Vagina (tissue), 2 donors: ENCODE measurements around the gene EHD1.

Experiments used
- POLR2A ChIP-seq, 2 donors: fragments of 450-650 bp; IDR thresholded peaks; one replicate each; pipeline ENCODE4 v1.6.1; 2017; ENCODE audit warnings: antibody characterized with exemption in 2 of 2, mild to moderate bottlenecking in 2 of 2, moderate library complexity in 2 of 2
- POLR2AphosphoS5 ChIP-seq, 2 donors: sonication (generic); formaldehyde crosslinking; IDR thresholded peaks; one replicate each; pipeline ENCODE4 v1.9.0; 2017; ENCODE audit warnings: antibody characterized with exemption in 2 of 2, mild to moderate bottlenecking in 2 of 2, low read depth in 1 of 2; ENCODE audit not compliant: insufficient read depth in 1 of 2
- TF ChIP-seq, protein P1 (sequence below), 3 experiments: fragments of 450-650 bp in 2 of 3; fragments of 200-600 bp in 1 of 3; sonication (generic) in 1 of 3; IDR thresholded peaks; one replicate each; pipeline ENCODE4 v1.5.1; 2017 to 2019; ENCODE audit warnings: antibody characterized with exemption in 3 of 3, mild to moderate bottlenecking in 2 of 3, moderate library complexity in 2 of 3

DNA sequence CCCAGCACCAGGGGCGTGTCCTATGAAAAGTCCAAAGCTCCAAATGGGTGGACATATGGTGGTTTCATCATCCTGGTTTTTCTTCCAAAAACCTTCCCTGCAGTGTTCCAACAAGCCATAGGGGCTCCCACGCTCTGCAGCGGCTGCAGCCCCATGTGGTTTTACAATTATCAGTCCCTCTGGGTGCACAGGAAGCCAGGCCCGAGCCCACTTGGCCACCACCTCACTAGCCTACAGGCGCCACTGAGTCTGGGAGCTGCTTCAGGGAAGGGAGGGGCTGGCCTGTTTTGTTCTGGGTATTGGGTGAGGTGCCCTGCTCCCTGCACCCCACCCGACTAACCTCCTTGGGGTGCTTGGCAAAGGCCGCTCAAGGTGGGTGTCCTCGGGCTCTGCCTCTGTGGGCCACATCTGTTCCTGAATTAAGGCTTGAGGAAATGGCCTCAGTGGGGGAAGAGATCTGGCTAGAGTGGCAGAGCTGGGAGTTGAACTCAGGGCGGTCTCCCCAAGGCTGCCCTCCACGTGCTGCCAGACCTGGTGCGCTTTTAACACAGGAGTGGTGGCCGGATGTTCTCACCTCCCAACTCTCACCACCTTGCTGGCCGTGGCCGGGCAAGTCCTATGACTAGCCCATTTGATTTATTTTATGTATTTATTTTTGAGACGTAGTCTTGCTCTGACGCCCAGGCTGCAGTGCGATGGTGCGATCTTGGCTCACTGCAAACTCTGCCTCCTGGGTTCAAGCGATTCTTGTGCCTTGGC, 28.6 kb downstream of the EHD1 start:
- TF ChIP-seq POLR2AphosphoS5 (IDR thresholded peaks at IDR 0.05; ENCODE audit: insufficient read depth in 1 of 2, low read depth in 1 of 2) (peak in 1 of 2 donors; percentile 18), POLR2A (IDR thresholded peaks at IDR 0.05) (no peak)
- TF ChIP-seq, protein P1, sequence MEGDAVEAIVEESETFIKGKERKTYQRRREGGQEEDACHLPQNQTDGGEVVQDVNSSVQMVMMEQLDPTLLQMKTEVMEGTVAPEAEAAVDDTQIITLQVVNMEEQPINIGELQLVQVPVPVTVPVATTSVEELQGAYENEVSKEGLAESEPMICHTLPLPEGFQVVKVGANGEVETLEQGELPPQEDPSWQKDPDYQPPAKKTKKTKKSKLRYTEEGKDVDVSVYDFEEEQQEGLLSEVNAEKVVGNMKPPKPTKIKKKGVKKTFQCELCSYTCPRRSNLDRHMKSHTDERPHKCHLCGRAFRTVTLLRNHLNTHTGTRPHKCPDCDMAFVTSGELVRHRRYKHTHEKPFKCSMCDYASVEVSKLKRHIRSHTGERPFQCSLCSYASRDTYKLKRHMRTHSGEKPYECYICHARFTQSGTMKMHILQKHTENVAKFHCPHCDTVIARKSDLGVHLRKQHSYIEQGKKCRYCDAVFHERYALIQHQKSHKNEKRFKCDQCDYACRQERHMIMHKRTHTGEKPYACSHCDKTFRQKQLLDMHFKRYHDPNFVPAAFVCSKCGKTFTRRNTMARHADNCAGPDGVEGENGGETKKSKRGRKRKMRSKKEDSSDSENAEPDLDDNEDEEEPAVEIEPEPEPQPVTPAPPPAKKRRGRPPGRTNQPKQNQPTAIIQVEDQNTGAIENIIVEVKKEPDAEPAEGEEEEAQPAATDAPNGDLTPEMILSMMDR (IDR thresholded peaks at IDR 0.05), result peak in 1 of 3 experiments; percentile 7
